CD14-positive monocyte (primary cell): Measurements from ENCODE around the gene DGKB. TPM values are rescaled to one million over a fixed set of nuclear protein-coding genes. Genes with fewer than 3 reads are reported as not detected.

ENCODE experiments used
- DNase-seq, 3 donors: peaks; one replicate each; pipeline ENCODE4 v3.0.0-alpha.2; 2011 to 2022
- H2AFZ ChIP-seq: 2 replicates; pipeline ENCODE4 v1.6.0; 2012; ENCODE audit warnings: mild to moderate bottlenecking, low read depth, low read length, inconsistent platforms; ENCODE audit not compliant: insufficient read depth, poor library complexity, severe bottlenecking
- H3K27ac ChIP-seq, 2 donors: 1 replicate in 1 of 2; 2 replicates in 1 of 2; pipeline ENCODE4 v1.5.1; 2012 to 2013; ENCODE audit warnings: low read length in 2 of 2, control low read depth in 1 of 2, inconsistent platforms in 1 of 2, low read depth in 1 of 2, mild to moderate bottlenecking in 1 of 2
- H3K27me3 ChIP-seq, 2 donors: one replicate each; pipeline versions ENCODE4 v1.6.0 to v1.6.1; 2011 to 2013; ENCODE audit warnings: low read length in 2 of 2; ENCODE audit not compliant: control insufficient read depth in 2 of 2, insufficient read depth in 2 of 2
- H3K36me3 ChIP-seq, 2 donors: replicated peaks in 1 of 2; 1 replicate in 1 of 2; 2 replicates in 1 of 2; pipeline versions ENCODE4 v1.5.1 to v1.6.1; 2012 to 2013; ENCODE audit warnings: low read length in 2 of 2, control low read depth in 1 of 2, inconsistent platforms in 1 of 2, mild to moderate bottlenecking in 1 of 2; ENCODE audit not compliant: insufficient read depth in 2 of 2, control insufficient read depth in 1 of 2
- H3K4me1 ChIP-seq, 2 donors: 1 replicate in 1 of 2; 2 replicates in 1 of 2; pipeline versions ENCODE4 v1.5.1 to v1.6.1; 2012 to 2013; ENCODE audit warnings: low read length in 2 of 2, control low read depth in 1 of 2, inconsistent platforms in 1 of 2, mild to moderate bottlenecking in 1 of 2, moderate library complexity in 1 of 2; ENCODE audit not compliant: insufficient read depth in 2 of 2, control insufficient read depth in 1 of 2
- H3K4me2 ChIP-seq: replicated peaks from 2 replicates; pipeline ENCODE3; 2012; ENCODE audit warnings: low read length, moderate library complexity, mild to moderate bottlenecking; ENCODE audit not compliant: poor library complexity, severe bottlenecking; ENCODE audit errors: extremely low read depth
- H3K4me3 ChIP-seq, 3 experiments: fragments of 200-600 bp in 1 of 3; sonication (generic) in 1 of 3; replicated peaks in 1 of 3; 1 replicate in 2 of 3; 2 replicates in 1 of 3; pipeline ENCODE4 v1.5.1; 2011 to 2013; ENCODE audit warnings: low read length in 3 of 3, mild to moderate bottlenecking in 3 of 3, control low read depth in 2 of 3, low read depth in 2 of 3, inconsistent platforms in 1 of 3, moderate library complexity in 1 of 3
- H3K79me2 ChIP-seq: 2 replicates; pipeline ENCODE4 v1.6.0; 2012; ENCODE audit warnings: mild to moderate bottlenecking, control low read depth, inconsistent platforms, low read length, moderate library complexity; ENCODE audit not compliant: insufficient read depth
- H3K9ac ChIP-seq: 2 replicates; pipeline ENCODE4 v1.6.0; 2017; ENCODE audit warnings: low read length, mild to moderate bottlenecking; ENCODE audit not compliant: insufficient read depth, poor library complexity, severe bottlenecking
- H3K9me3 ChIP-seq, 2 donors: replicated peaks in 1 of 2; 1 replicate in 1 of 2; 2 replicates in 1 of 2; pipeline versions ENCODE4 v1.5.1 to v1.6.1; 2012 to 2013; ENCODE audit warnings: low read length in 2 of 2, control low read depth in 1 of 2; ENCODE audit not compliant: control insufficient read depth in 1 of 2, insufficient read depth in 1 of 2
- H4K20me1 ChIP-seq: 2 replicates; pipeline ENCODE4 v1.6.0; 2012; ENCODE audit warnings: mild to moderate bottlenecking, low read length, control low read depth, moderate library complexity; ENCODE audit not compliant: insufficient read depth
- H3K27ac Mint-ChIP-seq, 7 donors: one replicate each; pipeline ENCODE4 v1.8.0; 2020; ENCODE audit warnings: mild to moderate bottlenecking in 7 of 7, mixed read lengths in 7 of 7, moderate library complexity in 6 of 7, inconsistent platforms in 2 of 7
- H3K27me3 Mint-ChIP-seq, 3 donors: one replicate each; pipeline ENCODE4 v1.8.0; 2021 to 2022; ENCODE audit warnings: low read depth in 3 of 3, mild to moderate bottlenecking in 3 of 3, mixed read lengths in 3 of 3, moderate library complexity in 3 of 3, inconsistent platforms in 1 of 3
- H3K36me3 Mint-ChIP-seq, 2 donors: one replicate each; pipeline ENCODE4 v1.8.0; 2020; ENCODE audit warnings: mixed read lengths in 2 of 2, inconsistent platforms in 1 of 2, mild to moderate bottlenecking in 1 of 2
- H3K4me1 Mint-ChIP-seq: one replicate; pipeline ENCODE4 v1.8.0; 2020; ENCODE audit warnings: mild to moderate bottlenecking, mixed read lengths
- H3K4me3 Mint-ChIP-seq, 2 donors: one replicate each; pipeline ENCODE4 v1.8.0; 2020; ENCODE audit warnings: mild to moderate bottlenecking in 2 of 2, mixed read lengths in 2 of 2, moderate library complexity in 1 of 2
- H3K9me3 Mint-ChIP-seq, 7 donors: one replicate each; pipeline ENCODE4 v1.8.0; 2020 to 2022; ENCODE audit warnings: mixed read lengths in 7 of 7, mild to moderate bottlenecking in 6 of 7, moderate library complexity in 6 of 7, inconsistent platforms in 2 of 7
- WGBS: methylation state at CpG from one replicate; pipeline ENCODE4 v1.1.5; 2013; ENCODE audit warnings: missing lambda C conversion rate; ENCODE audit not compliant: insufficient coverage; 5-methylcytosine and 5-hydroxymethylcytosine counted together
- intact Hi-C, 2 donors: fragments of 100-400 bp; cut with micrococcal nuclease; formaldehyde crosslinking; loops; one replicate each; pipeline versions ENCODE4 v1.15.0 to v1.15.1; 2023
- polyA plus RNA-seq, 3 donors: library from polyadenylated mRNA; depleted of rRNA in 1 of 3; unstranded in 2 of 3; stranded (reverse) in 1 of 3; fragments of 300-500 nt in 2 of 3; fragments of >200 nt in 1 of 3; fragmentation: Illumina TruSeq in 2 of 3; gene quantifications; 1 replicate in 2 of 3; 2 replicates in 1 of 3; pipeline ENCODE4 v1.2.3, GENCODE V29; 2012 to 2021
- TF ChIP-seq, protein P1 (sequence below): fragments of 200-600 bp; IDR thresholded peaks from one replicate; pipeline ENCODE4 v1.8.0; 2022; ENCODE audit warnings: antibody characterized with exemption, mild to moderate bottlenecking

Gene DGKB
- polyA plus RNA-seq, 3 donors, result not detected

GRCh38 chr7:14905764-14906163 lies 3.2 kb upstream of the DGKB start:
- Histone ChIP-seq H3K79me2 (no peaks in the 10 kb centered on the region), H3K4me3 (no peak overlapping the region), H3K4me2 (no peak overlapping the region), H3K27me3 (no peaks in the 10 kb centered on the region), H3K4me1 (no peaks in the 10 kb centered on the region), H3K27ac (no peak overlapping the region), H3K9me3 (peaks cover 0 to 8% of the 10 kb centered on the region in 2 donors), H4K20me1 (no peaks in the 10 kb centered on the region), H3K36me3 (no peaks in the 10 kb centered on the region), H2AFZ (no peak overlapping the region), H3K9ac (no peak overlapping the region)
- no peak for DNase-seq
- Mint-ChIP-seq H3K27ac (no peak overlapping the region), H3K36me3 (no peaks in the 10 kb centered on the region), H3K4me1 (no peaks in the 10 kb centered on the region), H3K27me3 (no peaks in the 10 kb centered on the region), H3K4me3 (no peak overlapping the region), H3K9me3 (peaks cover 0 to 3% (median 2%) of the 10 kb centered on the region in 7 donors)
- intact Hi-C loops, result no loop called here
- WGBS, result 55% methylated on average over 4 of the region's 4 CpGs
- TF ChIP-seq, protein P1, sequence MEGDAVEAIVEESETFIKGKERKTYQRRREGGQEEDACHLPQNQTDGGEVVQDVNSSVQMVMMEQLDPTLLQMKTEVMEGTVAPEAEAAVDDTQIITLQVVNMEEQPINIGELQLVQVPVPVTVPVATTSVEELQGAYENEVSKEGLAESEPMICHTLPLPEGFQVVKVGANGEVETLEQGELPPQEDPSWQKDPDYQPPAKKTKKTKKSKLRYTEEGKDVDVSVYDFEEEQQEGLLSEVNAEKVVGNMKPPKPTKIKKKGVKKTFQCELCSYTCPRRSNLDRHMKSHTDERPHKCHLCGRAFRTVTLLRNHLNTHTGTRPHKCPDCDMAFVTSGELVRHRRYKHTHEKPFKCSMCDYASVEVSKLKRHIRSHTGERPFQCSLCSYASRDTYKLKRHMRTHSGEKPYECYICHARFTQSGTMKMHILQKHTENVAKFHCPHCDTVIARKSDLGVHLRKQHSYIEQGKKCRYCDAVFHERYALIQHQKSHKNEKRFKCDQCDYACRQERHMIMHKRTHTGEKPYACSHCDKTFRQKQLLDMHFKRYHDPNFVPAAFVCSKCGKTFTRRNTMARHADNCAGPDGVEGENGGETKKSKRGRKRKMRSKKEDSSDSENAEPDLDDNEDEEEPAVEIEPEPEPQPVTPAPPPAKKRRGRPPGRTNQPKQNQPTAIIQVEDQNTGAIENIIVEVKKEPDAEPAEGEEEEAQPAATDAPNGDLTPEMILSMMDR, result no peak

DNA sequence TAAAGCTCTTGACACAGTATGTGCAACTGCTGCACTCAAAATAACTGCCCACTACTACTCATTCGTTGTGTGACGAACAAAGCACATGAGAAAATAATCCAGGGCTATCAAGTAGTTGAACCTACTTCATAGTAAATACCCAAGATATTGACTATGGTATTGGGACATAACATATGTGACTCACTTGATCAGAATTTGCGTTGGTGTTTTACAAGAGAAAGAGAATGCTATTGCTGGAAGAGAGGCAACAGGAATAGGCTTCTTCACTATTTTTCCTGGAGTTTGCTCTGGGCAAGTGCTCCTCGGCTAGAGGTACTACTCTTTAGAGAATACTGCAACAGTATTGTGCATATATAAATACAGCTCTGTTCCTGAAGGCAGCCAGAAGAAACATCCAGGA lies 2.5 kb downstream of the DGKB start:
- peaks cover 0 to 8% of the 10 kb centered on the region in 2 donors for H3K9me3 ChIP-seq
- H3K4me1 ChIP-seq, result no peaks in the 10 kb centered on the region
- no CpG with 5 or more reads among the region's 4 CpGs for WGBS
- TF ChIP-seq, protein P1, result no peak
- H3K4me2 ChIP-seq, result no peak overlapping the region
- H3K27ac Mint-ChIP-seq, result no peak overlapping the region
- no peaks in the 10 kb centered on the region for H4K20me1 ChIP-seq
- DNase-seq, result no peak
- H3K4me3 Mint-ChIP-seq, result no peak overlapping the region
- no peaks in the 10 kb centered on the region for H3K79me2 ChIP-seq
- H3K4me1 Mint-ChIP-seq, result no peaks in the 10 kb centered on the region
- H3K27me3 ChIP-seq, result no peaks in the 10 kb centered on the region
- H2AFZ ChIP-seq, result no peak overlapping the region
- no peak overlapping the region for H3K27ac ChIP-seq
- no peak overlapping the region for H3K4me3 ChIP-seq
- intact Hi-C loops, result no loop called here
- H3K36me3 Mint-ChIP-seq, result no peaks in the 10 kb centered on the region
- H3K9me3 Mint-ChIP-seq, result peaks cover 0 to 1% (median 0%) of the 10 kb centered on the region in 7 donors
- no peak overlapping the region for H3K9ac ChIP-seq
- no peaks in the 10 kb centered on the region for H3K36me3 ChIP-seq
- H3K27me3 Mint-ChIP-seq, result no peaks in the 10 kb centered on the region
